Measurements from ENCODE around the gene ATAD2B. TPM values are rescaled to one million over a fixed set of nuclear protein-coding genes. Genes with fewer than 3 reads are reported as not detected.

ATAD2B gene
- total RNA-seq, 1 donor from 2014 or later = 24.0 TPM

DNA sequence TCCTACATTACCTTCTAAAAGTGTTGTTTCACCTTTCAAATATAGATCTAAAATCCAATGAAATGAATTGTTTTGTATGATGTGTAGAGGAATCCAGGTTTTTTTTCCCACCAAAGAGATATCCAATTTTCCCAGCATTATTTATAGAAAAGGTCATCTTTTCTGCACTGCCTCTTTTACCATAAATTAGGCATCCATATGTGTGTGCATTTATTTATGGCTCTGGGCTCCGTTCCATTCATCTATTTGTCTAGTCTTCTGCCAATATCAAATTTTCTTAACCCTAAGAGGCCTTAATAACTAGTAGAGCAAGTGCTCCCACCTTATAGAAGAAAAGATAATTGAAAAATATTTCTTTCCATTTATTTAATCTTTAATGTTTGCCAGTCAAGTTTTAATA is 88.3 kb downstream of the ATAD2B start:
- DNase-seq (ENCODE audit: low spot score) = no peak

DNA sequence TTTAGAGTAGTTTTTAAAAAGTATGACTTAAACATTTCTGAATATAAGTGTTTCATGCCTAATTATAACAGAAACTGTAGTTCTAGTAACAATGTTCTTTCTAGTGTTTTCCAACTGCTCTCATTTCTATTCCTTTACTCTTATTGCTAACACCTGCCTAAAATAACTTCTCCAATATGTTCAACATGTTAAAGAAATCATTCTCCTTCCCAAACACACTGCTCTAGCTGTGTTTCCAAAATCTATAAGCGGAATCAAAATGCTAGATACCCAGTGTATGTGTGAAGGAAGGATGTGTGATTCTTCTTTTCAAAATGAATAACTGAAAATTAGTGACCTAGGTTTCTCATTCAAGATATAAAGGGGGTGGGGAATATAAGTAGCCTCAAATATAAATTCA is 89.1 kb downstream of the ATAD2B start:
- DNase-seq (ENCODE audit: low spot score) = no peak

GRCh38 chr2:23836971-23837565 is 89.9 kb downstream of the ATAD2B start:
- DNase-seq (ENCODE audit: low spot score) = no peak

GRCh38 chr2:23836505-23836904 is 90.4 kb downstream of the ATAD2B start:
- no peak for DNase-seq (ENCODE audit: low spot score)

- DNase-seq (ENCODE audit: low spot score) = no peak
Observed at GRCh38 chr2:23835988-23836387, 90.9 kb downstream of the ATAD2B start.

DNA sequence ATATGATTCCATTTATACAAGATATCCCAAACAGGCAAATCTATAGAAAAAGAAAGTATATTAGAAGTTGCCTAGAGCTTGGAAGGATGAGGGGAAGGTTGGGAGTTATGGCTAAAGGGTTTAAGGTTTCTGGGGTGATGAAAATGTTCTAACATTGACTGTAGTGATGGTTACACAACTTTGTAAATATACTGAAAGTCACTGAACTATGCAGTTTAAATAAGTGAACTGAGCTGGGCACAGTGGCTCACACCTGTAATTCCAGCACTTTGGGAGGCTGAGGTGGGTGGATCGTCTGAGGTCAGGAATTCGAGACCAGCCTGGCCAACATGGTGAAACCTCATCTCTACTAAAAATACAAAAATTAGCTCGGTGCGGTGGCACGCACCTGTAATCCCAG is 91.5 kb downstream of the ATAD2B start:
- no peak for DNase-seq (ENCODE audit: low spot score)

GRCh38 chr2:23828986-23829385 is 97.9 kb downstream of the ATAD2B start:
- DNase-seq (ENCODE audit: low spot score) = no peak

GRCh38 chr2:23828256-23828980 is 98.5 kb downstream of the ATAD2B start:
- no peak for DNase-seq (ENCODE audit: low spot score)

DNA sequence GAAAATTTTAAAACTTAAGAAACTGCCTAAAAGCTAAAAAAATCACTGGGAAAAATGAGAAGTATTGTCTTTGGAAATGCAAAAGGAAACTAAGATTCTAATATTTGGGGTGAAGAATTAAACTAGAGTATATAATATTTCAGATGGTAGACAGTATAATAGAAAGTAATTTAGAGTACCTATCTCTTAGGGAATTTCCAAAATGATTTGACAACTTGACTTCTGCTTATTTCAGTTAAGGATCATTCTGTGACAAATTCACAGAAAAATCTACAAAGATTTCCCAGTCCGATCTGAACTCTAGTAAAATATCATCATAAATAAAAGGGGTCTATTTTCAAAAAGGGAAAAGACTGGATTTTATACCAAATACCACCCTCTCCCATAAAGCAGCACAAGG is 99.6 kb downstream of the ATAD2B start:
- no peak for DNase-seq (ENCODE audit: low spot score)

- no peak for DNase-seq (ENCODE audit: low spot score)
Observed at GRCh38 chr2:23826771-23827170, 100.2 kb downstream of the ATAD2B start.

GRCh38 chr2:23826040-23826439 is 100.9 kb downstream of the ATAD2B start:
- no peak for DNase-seq (ENCODE audit: low spot score)

DNA sequence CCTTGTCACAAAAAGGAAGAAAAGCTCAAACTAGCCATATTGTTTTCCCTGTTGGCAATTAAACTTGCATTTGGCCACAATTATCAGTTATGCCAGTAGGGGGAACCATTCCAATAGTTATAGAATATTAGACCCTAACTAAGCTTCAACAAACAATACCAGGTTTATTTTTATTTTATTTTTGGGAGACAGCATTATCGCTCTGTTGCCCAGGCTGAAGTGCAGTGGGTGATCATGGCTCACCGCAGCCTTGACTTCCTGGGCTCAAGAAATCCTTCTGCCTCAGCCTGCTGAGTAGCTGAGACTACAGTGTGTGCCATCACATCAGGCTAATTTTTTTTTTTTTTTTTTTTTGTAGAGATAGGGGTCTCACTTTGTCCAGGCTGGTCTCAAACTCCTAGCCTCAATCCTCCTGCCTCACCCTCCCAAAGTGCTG is 102.1 kb downstream of the ATAD2B start:
- DNase-seq (ENCODE audit: low spot score) = no peak

DNA sequence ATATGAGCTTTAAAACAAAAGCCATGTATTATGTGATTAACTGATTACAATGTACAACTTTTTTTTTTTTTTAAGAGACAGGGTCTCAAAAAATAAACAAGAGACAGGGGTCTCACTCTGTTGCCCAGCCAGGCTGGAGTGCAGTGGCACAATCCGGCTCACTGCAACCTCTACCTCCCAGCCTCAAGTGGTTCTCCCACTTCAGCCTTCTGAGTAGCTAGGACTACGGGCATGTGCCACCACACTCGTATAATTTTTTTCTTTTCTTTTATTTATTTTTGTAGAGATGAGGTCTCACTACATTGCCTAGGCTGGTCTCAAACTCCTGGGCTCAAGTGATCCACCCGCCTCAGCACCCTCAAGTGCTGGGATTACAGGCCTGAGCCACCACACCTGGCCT is 103.1 kb downstream of the ATAD2B start:
- no peak for DNase-seq (ENCODE audit: low spot score)

- DNase-seq (ENCODE audit: low spot score) = no peak
Observed at GRCh38 chr2:23814963-23815362, 112.0 kb downstream of the ATAD2B start.

GRCh38 chr2:23813438-23813837 is 113.5 kb downstream of the ATAD2B start:
- DNase-seq (ENCODE audit: low spot score) = no peak

DNA sequence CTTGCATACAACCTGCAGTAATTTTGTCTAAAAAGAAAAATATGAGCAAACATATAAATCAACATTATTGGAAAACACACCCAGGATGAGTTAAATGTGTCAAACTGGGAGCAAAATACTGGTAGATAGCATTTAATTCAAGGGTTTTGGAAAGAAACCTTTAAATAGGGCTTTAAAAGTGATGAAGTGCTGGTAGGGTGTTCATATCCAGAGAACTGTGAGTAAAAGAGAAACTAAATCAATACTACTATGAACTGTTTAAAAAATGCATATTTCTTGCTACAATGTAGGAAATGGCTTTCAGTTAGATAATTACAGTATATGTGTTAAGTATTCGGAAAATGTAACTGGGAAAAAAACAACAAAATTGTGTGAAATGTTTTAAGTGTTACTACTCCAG is 117.8 kb downstream of the ATAD2B start:
- DNase-seq (ENCODE audit: low spot score) = no peak

DNA sequence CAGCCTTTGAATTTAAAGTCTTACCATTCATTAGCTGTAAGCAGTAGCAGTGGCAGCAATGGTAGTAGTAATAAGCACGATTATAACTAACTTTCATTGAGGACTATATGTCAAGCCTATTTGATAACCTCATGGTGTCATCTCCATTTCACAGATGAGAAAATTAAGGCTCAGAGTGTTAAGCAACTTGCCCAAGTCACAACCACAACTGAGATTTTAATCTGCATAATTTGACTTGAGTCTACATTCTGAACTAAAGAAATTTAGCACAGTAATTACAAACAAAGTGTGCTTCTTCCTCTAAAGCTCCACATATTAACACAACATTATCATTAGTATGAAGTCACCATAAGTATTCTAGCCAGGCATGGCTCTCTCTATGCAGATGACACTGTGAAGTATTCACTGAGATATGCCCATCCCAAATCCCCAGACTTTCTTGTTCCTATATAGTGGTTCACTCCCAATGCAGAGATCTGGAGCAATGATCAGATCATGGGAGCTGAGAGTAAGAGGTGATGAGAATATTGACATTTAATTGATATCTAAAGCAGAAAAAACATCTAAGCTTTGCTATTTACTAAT is 120.2 kb downstream of the ATAD2B start:
- DNase-seq (ENCODE audit: low spot score) = no peak

DNA sequence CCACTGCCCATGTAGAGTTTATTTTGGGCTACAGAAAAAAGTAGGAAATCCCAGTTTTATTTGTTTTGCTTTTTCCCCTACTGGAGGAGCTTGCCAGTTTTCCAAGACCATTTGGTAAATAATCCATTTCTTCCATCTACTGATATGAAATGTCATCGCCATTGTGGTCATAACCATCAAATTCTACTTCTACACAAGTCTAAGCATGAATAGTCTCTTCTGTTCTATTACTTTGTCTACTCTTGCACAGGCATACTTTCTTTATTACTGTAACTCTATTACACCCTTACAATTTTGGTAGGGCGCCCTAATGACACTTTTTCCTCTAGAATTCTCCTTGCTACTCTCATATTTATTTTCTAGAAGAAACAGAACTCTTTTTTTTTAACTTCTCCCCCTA is 120.7 kb downstream of the ATAD2B start:
- DNase-seq (ENCODE audit: low spot score) = no peak

DNA sequence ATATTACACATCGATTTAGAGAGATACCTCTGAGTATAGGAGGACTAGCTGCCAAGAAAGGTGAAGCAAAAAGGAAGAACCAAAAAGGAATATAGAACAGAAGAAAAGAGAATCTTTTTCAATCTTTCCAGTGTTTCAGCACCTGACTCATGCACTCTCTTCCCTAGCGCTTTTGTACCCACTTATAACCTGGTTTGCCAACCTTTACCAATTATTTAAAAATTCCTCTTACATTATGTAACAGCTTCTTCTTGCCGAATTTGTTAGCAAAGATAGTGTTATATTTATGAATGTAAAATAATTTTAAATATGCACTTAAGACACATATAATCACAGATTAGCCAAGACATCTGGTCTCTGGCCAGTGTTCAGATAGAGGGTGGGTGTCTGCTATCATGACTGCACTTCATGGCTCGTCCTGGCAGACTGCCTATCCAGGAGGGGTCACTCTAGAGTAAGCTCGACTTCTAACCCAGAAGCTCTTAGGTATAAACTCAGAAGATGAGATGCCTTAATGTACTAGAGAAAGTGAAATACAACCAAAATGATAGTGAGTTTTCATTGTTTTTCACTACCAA is 122.9 kb downstream of the ATAD2B start:
- no peak for DNase-seq (ENCODE audit: low spot score)

- no peak for DNase-seq (ENCODE audit: low spot score)
Observed at GRCh38 chr2:23803264-23803964, 123.5 kb downstream of the ATAD2B start.

GRCh38 chr2:23801396-23801795 is 125.5 kb downstream of the ATAD2B start:
- DNase-seq (ENCODE audit: low spot score) = no peak

DNA sequence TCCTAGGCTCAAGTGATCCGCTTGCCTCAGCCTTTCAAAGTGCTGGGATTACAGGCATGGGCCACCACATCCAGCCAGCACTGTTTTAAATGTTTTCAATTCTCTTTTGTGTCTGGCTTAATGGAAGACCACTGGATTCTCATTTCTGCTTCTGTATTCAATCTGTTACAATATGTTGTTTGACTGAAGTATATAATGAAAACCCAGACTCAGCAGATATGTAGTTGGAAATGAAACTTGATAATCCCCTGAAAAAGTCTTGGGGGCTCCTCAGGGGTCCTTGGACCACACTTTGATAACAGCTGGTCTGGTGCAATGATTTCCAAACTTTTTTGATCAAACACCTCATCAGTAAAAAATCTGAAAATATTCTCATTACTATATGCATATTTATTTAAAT is 132.7 kb downstream of the ATAD2B start:
- DNase-seq (ENCODE audit: low spot score) = no peak
